GM23338 (cell line): ENCODE measurements around the gene KIAA2012.

Experiments used
- CREB1 ChIP-seq: fragments of 250-450 bp; sonication (Bioruptor Pico); IDR thresholded peaks from 2 replicates; pipeline ENCODE4 v1.5.0; 2020; ENCODE audit warnings: low read depth, mild to moderate bottlenecking, moderate library complexity
- EZH2 ChIP-seq: fragments of 200-600 bp; sonication (generic); IDR thresholded peaks from one replicate; pipeline ENCODE4 v1.8.0; 2017; ENCODE audit warnings: antibody characterized with exemption, mild to moderate bottlenecking, low read depth; ENCODE audit not compliant: unreplicated experiment
- POLR2AphosphoS5 ChIP-seq: IDR thresholded peaks from 2 replicates; pipeline ENCODE4 v1.6.1; 2016; ENCODE audit warnings: antibody characterized with exemption, low read depth
- ZNF114 ChIP-seq: fragments of 250-450 bp; sonication (Bioruptor Pico); IDR thresholded peaks from 2 replicates; pipeline ENCODE4 v1.5.0; 2020; ENCODE audit warnings: mild to moderate bottlenecking, moderate library complexity
- TF ChIP-seq, protein P1 (sequence below), 2 experiments: fragments of 200-600 bp in 1 of 2; sonication (generic) in 1 of 2; conservative IDR thresholded peaks; 2 replicates each; pipeline versions ENCODE4 v1.5.1 to v1.6.1; 2016 to 2017; ENCODE audit warnings: antibody characterized with exemption in 2 of 2, low read depth in 2 of 2, mild to moderate bottlenecking in 2 of 2, moderate library complexity in 1 of 2
- TF ChIP-seq, protein P2 (sequence below): IDR thresholded peaks from one replicate; pipeline ENCODE4 v1.6.1; 2018; ENCODE audit warnings: antibody characterized with exemption; ENCODE audit not compliant: unreplicated experiment
- TF ChIP-seq, protein P3 (sequence below): fragments of 250-450 bp; sonication (Bioruptor Pico); IDR thresholded peaks from 2 replicates; pipeline ENCODE4 v1.5.0; 2020; ENCODE audit warnings: mild to moderate bottlenecking, moderate library complexity

DNA sequence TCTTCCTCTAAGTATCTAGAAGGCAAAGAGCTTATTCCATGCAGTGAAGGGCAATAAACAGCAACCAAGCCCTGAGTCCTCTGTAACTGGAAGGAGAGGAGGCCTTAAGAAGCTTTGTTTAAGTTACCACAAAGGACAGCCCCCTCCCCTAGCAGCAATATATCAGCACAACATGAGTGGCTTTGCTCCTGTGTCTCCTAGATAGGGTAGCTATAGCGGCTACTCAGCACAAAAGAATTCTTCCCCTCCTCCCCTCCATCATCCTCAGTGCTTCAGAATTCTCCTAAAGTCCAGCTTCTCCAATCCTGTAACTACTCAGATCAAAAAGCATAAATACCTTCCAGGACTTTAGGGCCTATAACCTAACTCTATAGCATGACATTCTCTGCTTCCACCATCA, 148.8 kb downstream of the KIAA2012 start:
- TF ChIP-seq, protein P1, sequence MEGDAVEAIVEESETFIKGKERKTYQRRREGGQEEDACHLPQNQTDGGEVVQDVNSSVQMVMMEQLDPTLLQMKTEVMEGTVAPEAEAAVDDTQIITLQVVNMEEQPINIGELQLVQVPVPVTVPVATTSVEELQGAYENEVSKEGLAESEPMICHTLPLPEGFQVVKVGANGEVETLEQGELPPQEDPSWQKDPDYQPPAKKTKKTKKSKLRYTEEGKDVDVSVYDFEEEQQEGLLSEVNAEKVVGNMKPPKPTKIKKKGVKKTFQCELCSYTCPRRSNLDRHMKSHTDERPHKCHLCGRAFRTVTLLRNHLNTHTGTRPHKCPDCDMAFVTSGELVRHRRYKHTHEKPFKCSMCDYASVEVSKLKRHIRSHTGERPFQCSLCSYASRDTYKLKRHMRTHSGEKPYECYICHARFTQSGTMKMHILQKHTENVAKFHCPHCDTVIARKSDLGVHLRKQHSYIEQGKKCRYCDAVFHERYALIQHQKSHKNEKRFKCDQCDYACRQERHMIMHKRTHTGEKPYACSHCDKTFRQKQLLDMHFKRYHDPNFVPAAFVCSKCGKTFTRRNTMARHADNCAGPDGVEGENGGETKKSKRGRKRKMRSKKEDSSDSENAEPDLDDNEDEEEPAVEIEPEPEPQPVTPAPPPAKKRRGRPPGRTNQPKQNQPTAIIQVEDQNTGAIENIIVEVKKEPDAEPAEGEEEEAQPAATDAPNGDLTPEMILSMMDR (conservative IDR thresholded peaks at IDR 0.05; ENCODE audit: low read depth in 2 of 2) = no peak
- TF ChIP-seq EZH2 (no peak), ZNF114 (no peak), CREB1 (no peak), POLR2AphosphoS5 (no peak)
- TF ChIP-seq, protein P2, sequence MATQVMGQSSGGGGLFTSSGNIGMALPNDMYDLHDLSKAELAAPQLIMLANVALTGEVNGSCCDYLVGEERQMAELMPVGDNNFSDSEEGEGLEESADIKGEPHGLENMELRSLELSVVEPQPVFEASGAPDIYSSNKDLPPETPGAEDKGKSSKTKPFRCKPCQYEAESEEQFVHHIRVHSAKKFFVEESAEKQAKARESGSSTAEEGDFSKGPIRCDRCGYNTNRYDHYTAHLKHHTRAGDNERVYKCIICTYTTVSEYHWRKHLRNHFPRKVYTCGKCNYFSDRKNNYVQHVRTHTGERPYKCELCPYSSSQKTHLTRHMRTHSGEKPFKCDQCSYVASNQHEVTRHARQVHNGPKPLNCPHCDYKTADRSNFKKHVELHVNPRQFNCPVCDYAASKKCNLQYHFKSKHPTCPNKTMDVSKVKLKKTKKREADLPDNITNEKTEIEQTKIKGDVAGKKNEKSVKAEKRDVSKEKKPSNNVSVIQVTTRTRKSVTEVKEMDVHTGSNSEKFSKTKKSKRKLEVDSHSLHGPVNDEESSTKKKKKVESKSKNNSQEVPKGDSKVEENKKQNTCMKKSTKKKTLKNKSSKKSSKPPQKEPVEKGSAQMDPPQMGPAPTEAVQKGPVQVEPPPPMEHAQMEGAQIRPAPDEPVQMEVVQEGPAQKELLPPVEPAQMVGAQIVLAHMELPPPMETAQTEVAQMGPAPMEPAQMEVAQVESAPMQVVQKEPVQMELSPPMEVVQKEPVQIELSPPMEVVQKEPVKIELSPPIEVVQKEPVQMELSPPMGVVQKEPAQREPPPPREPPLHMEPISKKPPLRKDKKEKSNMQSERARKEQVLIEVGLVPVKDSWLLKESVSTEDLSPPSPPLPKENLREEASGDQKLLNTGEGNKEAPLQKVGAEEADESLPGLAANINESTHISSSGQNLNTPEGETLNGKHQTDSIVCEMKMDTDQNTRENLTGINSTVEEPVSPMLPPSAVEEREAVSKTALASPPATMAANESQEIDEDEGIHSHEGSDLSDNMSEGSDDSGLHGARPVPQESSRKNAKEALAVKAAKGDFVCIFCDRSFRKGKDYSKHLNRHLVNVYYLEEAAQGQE = no peak
- TF ChIP-seq, protein P3, sequence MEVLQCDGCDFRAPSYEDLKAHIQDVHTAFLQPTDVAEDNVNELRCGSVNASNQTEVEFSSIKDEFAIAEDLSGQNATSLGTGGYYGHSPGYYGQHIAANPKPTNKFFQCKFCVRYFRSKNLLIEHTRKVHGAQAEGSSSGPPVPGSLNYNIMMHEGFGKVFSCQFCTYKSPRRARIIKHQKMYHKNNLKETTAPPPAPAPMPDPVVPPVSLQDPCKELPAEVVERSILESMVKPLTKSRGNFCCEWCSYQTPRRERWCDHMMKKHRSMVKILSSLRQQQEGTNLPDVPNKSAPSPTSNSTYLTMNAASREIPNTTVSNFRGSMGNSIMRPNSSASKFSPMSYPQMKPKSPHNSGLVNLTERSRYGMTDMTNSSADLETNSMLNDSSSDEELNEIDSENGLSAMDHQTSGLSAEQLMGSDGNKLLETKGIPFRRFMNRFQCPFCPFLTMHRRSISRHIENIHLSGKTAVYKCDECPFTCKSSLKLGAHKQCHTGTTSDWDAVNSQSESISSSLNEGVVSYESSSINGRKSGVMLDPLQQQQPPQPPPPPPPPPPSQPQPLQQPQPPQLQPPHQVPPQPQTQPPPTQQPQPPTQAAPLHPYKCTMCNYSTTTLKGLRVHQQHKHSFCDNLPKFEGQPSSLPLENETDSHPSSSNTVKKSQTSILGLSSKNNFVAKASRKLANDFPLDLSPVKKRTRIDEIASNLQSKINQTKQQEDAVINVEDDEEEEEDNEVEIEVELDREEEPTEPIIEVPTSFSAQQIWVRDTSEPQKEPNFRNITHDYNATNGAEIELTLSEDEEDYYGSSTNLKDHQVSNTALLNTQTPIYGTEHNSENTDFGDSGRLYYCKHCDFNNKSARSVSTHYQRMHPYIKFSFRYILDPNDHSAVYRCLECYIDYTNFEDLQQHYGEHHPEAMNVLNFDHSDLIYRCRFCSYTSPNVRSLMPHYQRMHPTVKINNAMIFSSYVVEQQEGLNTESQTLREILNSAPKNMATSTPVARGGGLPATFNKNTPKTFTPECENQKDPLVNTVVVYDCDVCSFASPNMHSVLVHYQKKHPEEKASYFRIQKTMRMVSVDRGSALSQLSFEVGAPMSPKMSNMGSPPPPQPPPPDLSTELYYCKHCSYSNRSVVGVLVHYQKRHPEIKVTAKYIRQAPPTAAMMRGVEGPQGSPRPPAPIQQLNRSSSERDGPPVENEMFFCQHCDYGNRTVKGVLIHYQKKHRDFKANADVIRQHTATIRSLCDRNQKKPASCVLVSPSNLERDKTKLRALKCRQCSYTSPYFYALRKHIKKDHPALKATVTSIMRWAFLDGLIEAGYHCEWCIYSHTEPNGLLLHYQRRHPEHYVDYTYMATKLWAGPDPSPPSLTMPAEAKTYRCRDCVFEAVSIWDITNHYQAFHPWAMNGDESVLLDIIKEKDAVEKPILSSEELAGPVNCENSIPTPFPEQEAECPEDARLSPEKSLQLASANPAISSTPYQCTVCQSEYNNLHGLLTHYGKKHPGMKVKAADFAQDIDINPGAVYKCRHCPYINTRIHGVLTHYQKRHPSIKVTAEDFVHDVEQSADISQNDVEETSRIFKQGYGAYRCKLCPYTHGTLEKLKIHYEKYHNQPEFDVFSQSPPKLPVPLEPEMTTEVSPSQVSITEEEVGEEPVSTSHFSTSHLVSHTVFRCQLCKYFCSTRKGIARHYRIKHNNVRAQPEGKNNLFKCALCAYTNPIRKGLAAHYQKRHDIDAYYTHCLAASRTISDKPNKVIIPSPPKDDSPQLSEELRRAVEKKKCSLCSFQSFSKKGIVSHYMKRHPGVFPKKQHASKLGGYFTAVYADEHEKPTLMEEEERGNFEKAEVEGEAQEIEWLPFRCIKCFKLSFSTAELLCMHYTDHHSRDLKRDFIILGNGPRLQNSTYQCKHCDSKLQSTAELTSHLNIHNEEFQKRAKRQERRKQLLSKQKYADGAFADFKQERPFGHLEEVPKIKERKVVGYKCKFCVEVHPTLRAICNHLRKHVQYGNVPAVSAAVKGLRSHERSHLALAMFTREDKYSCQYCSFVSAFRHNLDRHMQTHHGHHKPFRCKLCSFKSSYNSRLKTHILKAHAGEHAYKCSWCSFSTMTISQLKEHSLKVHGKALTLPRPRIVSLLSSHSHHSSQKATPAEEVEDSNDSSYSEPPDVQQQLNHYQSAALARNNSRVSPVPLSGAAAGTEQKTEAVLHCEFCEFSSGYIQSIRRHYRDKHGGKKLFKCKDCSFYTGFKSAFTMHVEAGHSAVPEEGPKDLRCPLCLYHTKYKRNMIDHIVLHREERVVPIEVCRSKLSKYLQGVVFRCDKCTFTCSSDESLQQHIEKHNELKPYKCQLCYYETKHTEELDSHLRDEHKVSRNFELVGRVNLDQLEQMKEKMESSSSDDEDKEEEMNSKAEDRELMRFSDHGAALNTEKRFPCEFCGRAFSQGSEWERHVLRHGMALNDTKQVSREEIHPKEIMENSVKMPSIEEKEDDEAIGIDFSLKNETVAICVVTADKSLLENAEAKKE (CRISPR knock-in tag) = no peak
